Motor neuron (in vitro differentiated cells): ENCODE data around the gene ATP5ME. TPM values are rescaled to one million over a fixed set of nuclear protein-coding genes. Genes with fewer than 3 reads are reported as not detected.

ENCODE experiments used
- ATAC-seq, 8 experiments: fragments of 200-7000 bp; cut with Tn5 transposase; replicated peaks in 6 of 8; 2 replicates each; pipeline ENCODE4 v1.8.0; 2021; ENCODE audit warnings: mild to moderate bottlenecking in 8 of 8, moderate library complexity in 8 of 8
- H3K27ac ChIP-seq, 2 donors: fragments of 250-450 bp; sonication (Bioruptor Pico); 2 replicates each; pipeline ENCODE4 v1.9.0; 2021; ENCODE audit warnings: antibody characterized with exemption in 2 of 2, mild to moderate bottlenecking in 2 of 2, moderate library complexity in 1 of 2
- H3K4me1 ChIP-seq, 2 donors: fragments of 250-450 bp; sonication (Bioruptor Pico); replicated peaks in 1 of 2; 2 replicates each; pipeline ENCODE4 v1.6.1; 2021; ENCODE audit warnings: antibody characterized with exemption in 2 of 2, mild to moderate bottlenecking in 2 of 2, moderate library complexity in 1 of 2
- H3K4me3 ChIP-seq, 5 donors: fragments of 250-450 bp; sonication (Bioruptor Pico); 2 replicates each; pipeline ENCODE4 v1.9.0; 2021; ENCODE audit warnings: antibody characterized with exemption in 5 of 5, mild to moderate bottlenecking in 5 of 5, moderate library complexity in 4 of 5
- WGBS, 10 experiments: fragments of 450-650 bp; shearing (Covaris generic); methylation state at CpG; one replicate each; pipeline ENCODE4 v1.0.0; 2022; 5-methylcytosine and 5-hydroxymethylcytosine counted together
- in situ Hi-C, 9 experiments: fragments of 400-800 bp; cut with MboI; loops; one replicate each; pipeline ENCODE4 v1.15.0; 2021; ENCODE audit warnings: low sequenced_read_pairs in 9 of 9, low pct_unique_long_range_greater_than_20kb in 2 of 9; ENCODE audit not compliant: unreplicated experiment in 9 of 9
- total RNA-seq, 8 experiments: library from RNA; unstranded; fragments of 300-600 nt; gene quantifications; 2 replicates each; pipeline versions ENCODE4 v1.2.3 to v1.2.4, GENCODE V29; 2022

The ATP5ME gene
- 100 to 1,000 TPM; 668 to 891 (median 799) TPM for total RNA-seq

- WGBS, 10 experiments: 0 to 5% (median 1%) methylated on average over 1 to 17 of the region's 84 CpGs; no CpG with 5 or more reads in 6 of the 10 experiments
- H3K4me3 ChIP-seq: peak within 1 kb of the TSS; percentile 59 to 94 (median 66)
- H3K27ac ChIP-seq: peak within 1 kb of the TSS; percentile 80 to 89
- H3K4me1 ChIP-seq: peaks cover 11 to 12% of the 10 kb centered on the region in 2 donors
- peak; percentile 74 to 93 (median 90) for ATAC-seq
- in situ Hi-C loops: loop anchor here in 1 of 9 experiments (5.0 kb wide), 1 partner anchor 72 kb away; no protein-coding TSS in a partner anchor
Measured at GRCh38 chr4:674172-675035, at the start of gene ATP5ME, which contains the start of gene MYL5. Gene ATP5ME (minus strand): TSS chr4:674276. CDS start chr4:674247, 29 bp downstream. Gene MYL5 (plus strand): TSS chr4:674542. CDS start chr4:678027, 3,485 bp downstream.

GRCh38 chr4:722851-723360, 48.8 kb upstream of the ATP5ME start:
- in situ Hi-C loops: no loop called here
- Histone ChIP-seq H3K27ac (no peak overlapping the region), H3K4me3 (no peak overlapping the region), H3K4me1 (peaks cover 4 to 18% of the 10 kb centered on the region in 2 donors)
- no peak for ATAC-seq
- WGBS, 10 experiments: 95 to 100% (median 100%) methylated on average over 1 to 8 of the region's 61 CpGs; no CpG with 5 or more reads in 5 of the 10 experiments

- WGBS, 10 experiments: 85 to 100% (median 93%) methylated on average over 1 to 14 of the region's 47 CpGs; no CpG with 5 or more reads in 5 of the 10 experiments
- H3K4me3 ChIP-seq: no peak overlapping the region
- in situ Hi-C loops: no loop called here
- H3K4me1 ChIP-seq: peaks cover 4 to 14% of the 10 kb centered on the region in 2 donors
- no peak overlapping the region for H3K27ac ChIP-seq
- peak in 1 of 8 experiments; percentile 3 for ATAC-seq
Measured at GRCh38 chr4:722169-722725, 48.2 kb upstream of the ATP5ME start.

GRCh38 chr4:721261-722168, 47.4 kb upstream of the ATP5ME start:
- Histone ChIP-seq H3K4me1 (peaks cover 4 to 7% of the 10 kb centered on the region in 2 donors), H3K27ac (no peak overlapping the region), H3K4me3 (no peak overlapping the region)
- peak in 6 of 8 experiments; percentile 6 to 81 (median 43) for ATAC-seq
- in situ Hi-C loops: no loop called here
- WGBS, 10 experiments: 70 to 100% (median 86%) methylated on average over 1 to 4 of the region's 31 CpGs; no CpG with 5 or more reads in 4 of the 10 experiments

GRCh38 chr4:720111-720860, 46.2 kb upstream of the ATP5ME start:
- Histone ChIP-seq H3K4me1 (no peaks in the 10 kb centered on the region), H3K27ac (no peak overlapping the region), H3K4me3 (no peak overlapping the region)
- in situ Hi-C loops: no loop called here
- WGBS, 10 experiments: 80 to 100% (median 95%) methylated on average over 1 to 12 of the region's 59 CpGs; no CpG with 5 or more reads in 5 of the 10 experiments
- peak in 3 of 8 experiments; percentile 11 to 16 (median 13) for ATAC-seq

GRCh38 chr4:718460-718859, 44.4 kb upstream of the ATP5ME start:
- 0 to 100% (median 90%) methylated on average over 1 of the region's 8 CpGs; no CpG with 5 or more reads in 6 of the 10 experiments for WGBS, 10 experiments
- no peak overlapping the region for H3K4me3 ChIP-seq
- no peaks in the 10 kb centered on the region for H3K4me1 ChIP-seq
- in situ Hi-C loops: no loop called here
- peak in 1 of 8 experiments; percentile 16 for ATAC-seq
- no peak overlapping the region for H3K27ac ChIP-seq

- in situ Hi-C loops: no loop called here
- H3K4me3 ChIP-seq: no peak overlapping the region
- ATAC-seq: peak in 3 of 8 experiments; percentile 16 to 25 (median 22)
- 83 to 100% (median 93%) methylated on average over 3 to 10 of the region's 34 CpGs; no CpG with 5 or more reads in 7 of the 10 experiments for WGBS, 10 experiments
- no peak overlapping the region for H3K27ac ChIP-seq
- H3K4me1 ChIP-seq: no peaks in the 10 kb centered on the region
Measured at GRCh38 chr4:717601-718320, 43.7 kb upstream of the ATP5ME start.

- Histone ChIP-seq H3K4me3 (no peak overlapping the region), H3K4me1 (no peaks in the 10 kb centered on the region), H3K27ac (no peak overlapping the region)
- 80 to 100% (median 93%) methylated on average over 3 of the region's 18 CpGs; no CpG with 5 or more reads in 7 of the 10 experiments for WGBS, 10 experiments
- no peak for ATAC-seq
- in situ Hi-C loops: no loop called here
Measured at GRCh38 chr4:714087-714486, 40.0 kb upstream of the ATP5ME start.

- H3K27ac ChIP-seq: no peak overlapping the region
- in situ Hi-C loops: no loop called here
- no peak for ATAC-seq
- 71 to 100% (median 80%) methylated on average over 1 to 2 of the region's 9 CpGs; no CpG with 5 or more reads in 7 of the 10 experiments for WGBS, 10 experiments
- H3K4me3 ChIP-seq: no peak overlapping the region
- peaks cover 6 to 7% of the 10 kb centered on the region in 2 donors for H3K4me1 ChIP-seq
Measured at GRCh38 chr4:712916-713632, 39.0 kb upstream of the ATP5ME start.

GRCh38 chr4:712093-712492, 38.0 kb upstream of the ATP5ME start:
- H3K4me3 ChIP-seq: no peak overlapping the region
- H3K27ac ChIP-seq: no peak overlapping the region
- WGBS, 10 experiments: 24 to 100% (median 82%) methylated on average over 2 to 3 of the region's 3 CpGs
- peaks cover 10 to 11% of the 10 kb centered on the region in 2 donors for H3K4me1 ChIP-seq
- no peak for ATAC-seq
- in situ Hi-C loops: no loop called here

GRCh38 chr4:710916-711315, 36.8 kb upstream of the ATP5ME start:
- H3K4me3 ChIP-seq: no peak overlapping the region
- 80 to 100% (median 96%) methylated on average over 1 to 10 of the region's 13 CpGs; no CpG with 5 or more reads in 2 of the 10 experiments for WGBS, 10 experiments
- peaks cover 12 to 14% of the 10 kb centered on the region in 2 donors for H3K4me1 ChIP-seq
- no peak overlapping the region for H3K27ac ChIP-seq
- ATAC-seq: no peak
- in situ Hi-C loops: no loop called here
